HEK293T (cell line): ENCODE measurements around the gene ADAM22.

Experiments used
- CTCF ChIA-PET: fragments of 350-600 bp; formaldehyde crosslinking; extraction: SDS; loops from one replicate; lab custom pipeline; 2021; ENCODE audit warnings: antibody characterized with exemption, inconsistent platforms; lab: Yijun Ruan, JAX
- POLR2A ChIA-PET: fragments of 350-600 bp; formaldehyde crosslinking; extraction: SDS; loops from one replicate; lab custom pipeline; 2020; ENCODE audit warnings: antibody characterized with exemption, inconsistent platforms; lab: Yijun Ruan, JAX
- DNase-seq: peaks from one replicate; pipeline ENCODE4 v3.0.0; 2012; ENCODE audit warnings: mixed read lengths; ENCODE audit errors: extremely low spot score
- ARNT ChIP-seq: fragments of 450-650 bp; IDR thresholded peaks from 2 replicates; pipeline ENCODE4 v1.6.1; 2017; ENCODE audit warnings: mild to moderate bottlenecking
- BHLHE40 ChIP-seq: fragments of 450-650 bp; IDR thresholded peaks from 2 replicates; pipeline ENCODE4 v1.6.1; 2016; ENCODE audit warnings: mild to moderate bottlenecking, moderate library complexity, borderline replicate concordance
- CTBP1 ChIP-seq: fragments of 450-650 bp; IDR thresholded peaks from 2 replicates; pipeline ENCODE4 v1.6.1; 2016; ENCODE audit warnings: borderline replicate concordance
- ELF4 ChIP-seq: fragments of 450-650 bp; IDR thresholded peaks from 2 replicates; pipeline ENCODE4 v1.6.1; 2017; ENCODE audit warnings: antibody characterized with exemption
- FOXA1 ChIP-seq: fragments of 450-650 bp; IDR thresholded peaks from 2 replicates; pipeline ENCODE4 v1.6.1; 2016; ENCODE audit warnings: mild to moderate bottlenecking
- FOXK2 ChIP-seq: fragments of 450-650 bp; IDR thresholded peaks from 2 replicates; pipeline ENCODE4 v1.6.1; 2016; ENCODE audit warnings: mild to moderate bottlenecking
- FOXM1 ChIP-seq: fragments of 450-650 bp; IDR thresholded peaks from 2 replicates; pipeline ENCODE4 v1.6.1; 2017; ENCODE audit warnings: mild to moderate bottlenecking, borderline replicate concordance
- HDGF ChIP-seq: fragments of 450-650 bp; IDR thresholded peaks from 2 replicates; pipeline ENCODE4 v1.6.1; 2017; ENCODE audit warnings: antibody characterized with exemption, borderline replicate concordance
- L3MBTL2 ChIP-seq: fragments of 450-650 bp; conservative IDR thresholded peaks from 2 replicates; pipeline ENCODE4 v1.6.1; 2016; ENCODE audit warnings: mild to moderate bottlenecking
- LEF1 ChIP-seq: fragments of 450-650 bp; IDR thresholded peaks from 2 replicates; pipeline ENCODE4 v1.6.1; 2017; ENCODE audit warnings: mild to moderate bottlenecking, borderline replicate concordance
- NFRKB ChIP-seq: fragments of 450-650 bp; IDR thresholded peaks from 2 replicates; pipeline ENCODE4 v1.6.1; 2016; ENCODE audit warnings: mild to moderate bottlenecking, moderate library complexity
- SP1 ChIP-seq: fragments of 450-650 bp; IDR thresholded peaks from 2 replicates; pipeline ENCODE4 v1.6.1; 2017
- SUZ12 ChIP-seq: fragments of 450-650 bp; IDR thresholded peaks from 2 replicates; pipeline ENCODE4 v1.6.1; 2016; ENCODE audit warnings: mild to moderate bottlenecking
- TARDBP ChIP-seq: fragments of 450-650 bp; IDR thresholded peaks from 2 replicates; pipeline ENCODE4 v1.6.1; 2016
- ZNF384 ChIP-seq: fragments of 450-650 bp; IDR thresholded peaks from 2 replicates; pipeline ENCODE4 v1.6.1; 2016
- TF ChIP-seq, protein P1 (sequence below): fragments of 450-650 bp; IDR thresholded peaks from 2 replicates; pipeline ENCODE4 v1.6.1; 2016

ADAM22 gene

DNA sequence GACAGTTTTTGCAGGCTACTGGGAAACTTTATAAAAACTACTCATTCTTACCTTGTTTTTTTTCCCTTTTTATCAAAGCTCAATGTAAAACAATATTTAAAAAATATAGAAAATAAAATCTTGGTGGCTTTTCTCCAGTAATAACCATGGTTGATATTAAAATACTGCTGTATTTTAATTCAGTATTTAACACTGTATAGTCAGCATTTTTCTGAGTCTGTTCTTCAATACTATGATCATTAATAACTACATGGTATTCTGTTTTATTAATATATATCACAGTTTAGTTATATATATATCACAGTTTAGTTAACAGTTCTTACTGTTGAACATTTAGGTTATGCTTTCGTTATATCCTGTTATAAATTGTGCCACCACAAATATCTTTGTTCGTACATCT lies 207.4 kb downstream of the ADAM22 start:
- ChIA-PET POLR2A (no interaction called here), CTCF (no interaction called here)
- TF ChIP-seq FOXK2 (no peak), CTBP1 (no peak), FOXM1 (no peak), TARDBP (no peak), LEF1 (no peak), ZNF384 (no peak), SUZ12 (no peak), SP1 (no peak), NFRKB (no peak), HDGF (no peak), BHLHE40 (no peak), L3MBTL2 (no peak), ARNT (no peak), ELF4 (no peak), FOXA1 (no peak)
- TF ChIP-seq, protein P1, sequence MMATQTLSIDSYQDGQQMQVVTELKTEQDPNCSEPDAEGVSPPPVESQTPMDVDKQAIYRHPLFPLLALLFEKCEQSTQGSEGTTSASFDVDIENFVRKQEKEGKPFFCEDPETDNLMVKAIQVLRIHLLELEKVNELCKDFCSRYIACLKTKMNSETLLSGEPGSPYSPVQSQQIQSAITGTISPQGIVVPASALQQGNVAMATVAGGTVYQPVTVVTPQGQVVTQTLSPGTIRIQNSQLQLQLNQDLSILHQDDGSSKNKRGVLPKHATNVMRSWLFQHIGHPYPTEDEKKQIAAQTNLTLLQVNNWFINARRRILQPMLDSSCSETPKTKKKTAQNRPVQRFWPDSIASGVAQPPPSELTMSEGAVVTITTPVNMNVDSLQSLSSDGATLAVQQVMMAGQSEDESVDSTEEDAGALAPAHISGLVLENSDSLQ: no peak
- DNase-seq: no peak

DNA sequence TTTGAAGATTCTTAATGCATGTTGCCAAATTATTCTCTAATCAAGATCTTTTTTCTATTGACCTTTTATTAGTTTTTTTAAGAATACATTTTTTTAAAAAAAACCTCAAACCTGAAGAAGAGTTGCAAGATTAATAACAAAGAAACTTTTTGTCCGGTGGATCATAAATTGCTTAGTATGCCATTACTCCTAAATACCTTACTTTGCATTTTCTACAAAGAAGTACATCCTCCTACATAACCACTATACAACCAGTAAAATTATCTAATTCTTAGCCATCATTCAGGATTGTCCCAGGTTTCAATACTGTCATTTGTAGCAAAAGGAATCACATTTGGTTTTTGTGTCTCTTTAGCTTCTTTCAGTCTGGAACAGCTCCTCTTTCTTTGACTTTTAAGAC lies 207.9 kb downstream of the ADAM22 start:
- ChIA-PET CTCF (no interaction called here), POLR2A (no interaction called here)
- no peak for TF ChIP-seq TARDBP
- TF ChIP-seq FOXM1: no peak
- TF ChIP-seq ARNT: no peak
- TF ChIP-seq, protein P1: no peak
- TF ChIP-seq ELF4: no peak
- no peak for TF ChIP-seq LEF1
- no peak for TF ChIP-seq FOXK2
- TF ChIP-seq NFRKB: no peak
- no peak for TF ChIP-seq ZNF384
- no peak for TF ChIP-seq FOXA1
- no peak for TF ChIP-seq SUZ12
- no peak for TF ChIP-seq HDGF
- no peak for TF ChIP-seq CTBP1
- TF ChIP-seq BHLHE40: no peak
- TF ChIP-seq L3MBTL2: no peak
- no peak for TF ChIP-seq SP1
- DNase-seq: no peak

DNA sequence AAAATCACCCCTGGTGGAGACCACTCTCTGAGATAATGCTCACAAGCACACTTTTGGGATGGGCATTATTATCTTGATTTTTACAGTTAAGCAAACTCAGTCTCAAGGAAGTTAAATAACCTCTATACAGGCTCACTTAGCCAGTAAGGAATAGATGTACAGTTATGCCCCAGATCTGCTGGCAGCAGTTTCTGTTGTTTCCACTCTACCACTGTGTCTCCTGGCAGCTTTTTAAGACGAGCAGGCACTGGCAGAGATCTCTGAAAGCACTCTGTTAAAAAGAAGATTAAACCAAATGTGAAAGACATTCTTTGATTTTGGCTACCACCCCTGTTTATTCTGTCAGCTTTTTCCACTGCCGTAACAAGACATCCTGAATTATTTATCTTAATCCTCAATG lies 212.6 kb downstream of the ADAM22 start:
- POLR2A ChIA-PET: no interaction called here
- CTCF ChIA-PET: no interaction called here
- DNase-seq: no peak
- TF ChIP-seq NFRKB (no peak), SP1 (no peak), FOXK2 (no peak), ARNT (no peak), HDGF (no peak), FOXA1 (no peak), ELF4 (no peak), L3MBTL2 (no peak), SUZ12 (no peak), LEF1 (no peak), BHLHE40 (no peak), FOXM1 (no peak), TARDBP (no peak)
- TF ChIP-seq, protein P1: no peak

DNA sequence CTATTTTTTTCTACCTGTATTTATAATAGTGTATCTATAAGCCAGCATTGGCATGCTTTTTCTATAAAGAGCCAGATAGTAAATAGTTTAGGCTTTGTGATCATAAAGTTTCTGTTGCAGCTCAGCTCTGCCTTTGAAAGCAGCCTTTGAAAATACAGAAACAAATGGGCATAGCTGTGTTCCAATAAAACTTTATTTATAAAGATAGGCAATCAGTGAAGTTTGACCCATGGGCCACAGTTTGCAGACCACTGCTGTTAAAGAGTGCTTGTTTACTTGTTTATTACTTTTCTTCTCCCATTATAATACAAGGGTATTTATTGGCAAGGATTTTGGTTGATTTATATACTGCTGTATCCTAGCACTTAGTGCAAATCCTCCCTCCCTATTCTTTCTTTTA lies 213.3 kb downstream of the ADAM22 start:
- TF ChIP-seq CTBP1 (no peak), LEF1 (no peak), SUZ12 (no peak), FOXM1 (no peak), BHLHE40 (no peak), HDGF (no peak), ZNF384 (no peak), TARDBP (no peak), SP1 (no peak), L3MBTL2 (no peak), NFRKB (no peak), FOXA1 (no peak), ARNT (no peak), ELF4 (no peak), FOXK2 (no peak)
- TF ChIP-seq, protein P1: no peak
- ChIA-PET POLR2A (no interaction called here), CTCF (no interaction called here)
- DNase-seq: no peak

DNA sequence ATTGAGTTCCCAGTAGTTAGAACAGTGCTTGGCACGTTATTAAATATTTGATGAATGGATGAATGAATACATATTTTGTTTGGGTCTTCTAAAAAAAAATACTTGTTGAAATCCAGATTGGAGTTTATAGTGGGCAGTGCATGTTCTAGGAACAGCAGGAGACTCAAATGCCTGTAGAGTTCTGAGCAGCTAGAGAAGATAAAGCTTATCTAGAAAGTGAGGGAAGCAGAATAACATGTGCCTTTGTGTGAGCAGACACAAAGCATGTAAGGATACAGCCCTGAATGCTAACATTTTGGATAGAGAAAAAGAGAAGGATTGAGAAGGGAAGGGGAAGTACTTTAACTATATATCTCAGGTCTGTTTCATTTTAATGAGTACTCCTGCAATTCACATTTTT lies 213.9 kb downstream of the ADAM22 start:
- ChIA-PET CTCF (no interaction called here), POLR2A (no interaction called here)
- no peak for TF ChIP-seq FOXA1
- TF ChIP-seq, protein P1: no peak
- no peak for DNase-seq
